Stimulated activated naive CD8-positive, alpha-beta T cell treated with anti-CD3 and anti-CD28 coated beads, Interleukin-15, Interleukin-2, amounts not matched to agents 100 ng/mL and 50 ng/mL, for 24 hours (primary cell): Measurements from ENCODE around the gene SCAP.

Experiments used
- H3K27ac Mint-ChIP-seq: one replicate; pipeline ENCODE4 v1.8.0; 2021; ENCODE audit warnings: mild to moderate bottlenecking, mixed read lengths
- H3K27me3 Mint-ChIP-seq: one replicate; pipeline ENCODE4 v1.8.0; 2021; ENCODE audit warnings: mixed read lengths
- H3K36me3 Mint-ChIP-seq: one replicate; pipeline ENCODE4 v1.8.0; 2021; ENCODE audit warnings: low read depth, mixed read lengths
- H3K4me1 Mint-ChIP-seq: one replicate; pipeline ENCODE4 v1.8.0; 2021; ENCODE audit warnings: low read depth, mixed read lengths
- H3K4me3 Mint-ChIP-seq: one replicate; pipeline ENCODE4 v1.8.0; 2021; ENCODE audit warnings: mild to moderate bottlenecking, mixed read lengths
- H3K9me3 Mint-ChIP-seq: one replicate; pipeline ENCODE4 v1.8.0; 2021; ENCODE audit warnings: mixed read lengths

Gene SCAP

DNA sequence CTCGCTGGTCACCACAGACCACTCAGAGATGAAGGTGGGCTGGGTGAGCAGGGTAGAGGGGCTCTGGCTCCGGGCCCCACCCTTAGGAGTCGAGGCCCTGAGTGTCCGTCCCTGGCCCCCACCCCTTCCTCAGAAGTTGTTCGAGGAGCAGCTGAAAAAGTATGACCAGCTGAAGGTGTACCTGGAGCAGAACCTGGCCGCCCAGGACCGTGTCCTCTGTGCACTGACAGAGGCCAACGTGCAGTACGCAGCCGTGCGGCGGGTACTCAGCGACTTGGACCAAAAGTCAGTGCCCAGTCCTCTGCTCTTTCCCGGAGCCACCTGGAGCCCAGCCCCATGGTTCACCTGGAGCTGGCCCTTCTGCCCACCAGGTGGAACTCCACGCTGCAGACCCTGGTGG, 66.5 kb downstream of the SCAP start:
- Mint-ChIP-seq H3K4me1 (no peaks in the 10 kb centered on the region), H3K9me3 (no peaks in the 10 kb centered on the region), H3K36me3 (peaks cover 19% of the 10 kb centered on the region), H3K27ac (no peak overlapping the region), H3K4me3 (no peak overlapping the region), H3K27me3 (no peaks in the 10 kb centered on the region)

DNA sequence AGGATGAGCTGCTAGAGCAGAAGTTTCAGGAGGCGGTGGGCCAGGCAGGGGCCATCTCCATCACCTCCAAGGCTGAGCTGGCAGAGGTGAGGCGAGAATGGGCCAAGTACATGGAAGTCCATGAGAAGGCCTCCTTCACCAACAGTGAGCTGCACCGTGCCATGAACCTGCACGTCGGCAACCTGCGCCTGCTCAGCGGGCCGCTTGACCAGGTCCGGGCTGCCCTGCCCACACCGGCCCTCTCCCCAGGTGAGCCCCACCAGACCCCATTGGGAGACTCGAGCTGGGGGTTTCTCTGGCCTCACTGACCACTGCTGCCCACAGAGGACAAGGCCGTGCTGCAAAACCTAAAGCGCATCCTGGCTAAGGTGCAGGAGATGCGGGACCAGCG, 66.9 kb downstream of the SCAP start:
- no peak overlapping the region for H3K4me3 Mint-ChIP-seq
- H3K27ac Mint-ChIP-seq = no peak overlapping the region
- H3K4me1 Mint-ChIP-seq = no peaks in the 10 kb centered on the region
- no peaks in the 10 kb centered on the region for H3K27me3 Mint-ChIP-seq
- H3K36me3 Mint-ChIP-seq = peaks cover 19% of the 10 kb centered on the region
- no peaks in the 10 kb centered on the region for H3K9me3 Mint-ChIP-seq

DNA sequence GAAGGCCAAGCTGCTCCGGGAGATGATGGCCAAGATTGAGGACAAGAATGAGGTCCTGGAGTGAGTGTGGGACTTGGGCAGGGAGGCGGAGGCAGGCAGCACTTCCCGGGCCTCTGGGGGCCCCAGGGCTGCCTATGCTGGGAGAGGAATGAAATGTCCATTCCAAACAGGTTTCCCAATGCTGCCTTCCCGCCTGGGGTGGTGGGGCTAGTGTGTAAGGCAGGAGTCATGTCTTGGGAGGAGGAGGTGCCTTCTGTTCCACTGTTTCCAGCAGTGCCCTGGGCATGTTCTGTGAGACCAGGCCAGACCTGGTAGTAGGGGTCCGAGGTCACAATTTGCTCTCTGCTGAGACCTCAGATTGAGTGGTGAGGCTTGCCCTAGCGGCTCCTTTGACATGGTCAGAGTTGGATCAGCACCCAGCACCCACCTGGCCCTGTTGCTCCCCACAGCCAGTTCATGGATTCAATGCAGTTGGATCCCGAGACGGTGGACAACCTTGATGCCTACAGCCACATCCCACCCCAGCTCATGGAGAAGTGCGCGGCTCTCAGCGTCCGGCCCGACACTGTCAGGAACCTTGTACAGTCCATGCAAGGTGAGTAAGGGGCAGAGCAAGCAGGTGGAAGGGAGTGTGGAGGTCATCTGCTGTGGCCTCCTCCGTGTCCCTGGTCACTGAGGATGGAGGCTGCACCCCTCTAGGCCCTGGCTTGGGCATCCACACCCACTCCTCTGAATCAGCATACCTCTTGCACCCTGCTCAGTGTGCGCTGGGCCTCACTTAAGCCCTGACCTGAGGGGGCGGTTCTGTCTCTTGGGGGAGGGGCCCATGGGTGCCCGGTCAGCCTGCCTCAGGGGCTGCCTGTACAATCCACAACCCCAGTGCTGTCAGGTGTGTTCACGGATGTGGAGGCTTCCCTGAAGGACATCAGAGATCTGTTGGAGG, 67.6 kb downstream of the SCAP start:
- no peaks in the 10 kb centered on the region for H3K9me3 Mint-ChIP-seq
- no peaks in the 10 kb centered on the region for H3K4me1 Mint-ChIP-seq
- no peak overlapping the region for H3K27ac Mint-ChIP-seq
- H3K27me3 Mint-ChIP-seq = no peaks in the 10 kb centered on the region
- H3K36me3 Mint-ChIP-seq = peaks cover 22% of the 10 kb centered on the region
- no peak overlapping the region for H3K4me3 Mint-ChIP-seq

DNA sequence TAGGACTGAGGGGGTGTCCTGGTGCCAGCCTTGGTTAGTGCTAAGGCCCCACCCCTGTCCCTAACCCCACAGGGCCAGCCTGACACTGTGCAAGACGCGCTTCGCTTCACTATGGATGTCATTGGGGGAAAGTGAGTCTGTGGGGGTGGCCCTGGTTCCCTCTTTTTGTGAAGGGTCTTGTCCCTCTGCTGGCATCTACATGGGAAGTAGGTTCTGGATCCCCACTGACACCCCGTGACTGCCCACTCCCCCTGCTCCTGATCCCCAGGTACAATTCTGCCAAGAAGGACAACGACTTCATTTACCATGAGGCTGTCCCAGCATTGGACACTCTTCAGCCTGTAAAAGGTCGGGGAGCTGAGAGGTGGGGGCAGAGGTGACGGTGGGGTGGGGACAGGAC, 68.5 kb downstream of the SCAP start:
- no peaks in the 10 kb centered on the region for H3K27me3 Mint-ChIP-seq
- no peak overlapping the region for H3K27ac Mint-ChIP-seq
- H3K9me3 Mint-ChIP-seq = no peaks in the 10 kb centered on the region
- H3K36me3 Mint-ChIP-seq = peaks cover 20% of the 10 kb centered on the region
- H3K4me3 Mint-ChIP-seq = no peak overlapping the region
- no peaks in the 10 kb centered on the region for H3K4me1 Mint-ChIP-seq

DNA sequence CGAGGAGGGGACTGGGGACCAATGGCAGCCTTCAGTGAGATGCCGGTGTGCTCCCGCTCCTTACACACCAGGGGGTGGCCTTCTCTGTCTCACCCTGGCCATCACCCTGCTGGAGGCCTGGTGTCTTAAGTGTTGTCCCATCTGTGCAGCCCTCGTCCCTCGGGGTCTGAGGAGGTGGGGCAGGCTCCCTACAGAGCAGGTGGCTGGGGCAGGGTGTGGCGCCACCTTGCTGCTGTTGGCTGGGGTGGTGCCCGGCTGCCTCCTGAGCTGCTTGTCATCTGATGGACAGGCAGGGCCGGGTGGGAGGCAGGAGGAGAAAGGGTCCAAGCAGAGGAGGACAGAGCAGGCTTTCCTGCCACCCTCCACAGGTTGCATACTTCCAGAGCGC, 69.0 kb downstream of the SCAP start:
- H3K4me1 Mint-ChIP-seq = no peaks in the 10 kb centered on the region
- no peak overlapping the region for H3K27ac Mint-ChIP-seq
- no peak overlapping the region for H3K4me3 Mint-ChIP-seq
- H3K9me3 Mint-ChIP-seq = no peaks in the 10 kb centered on the region
- no peaks in the 10 kb centered on the region for H3K27me3 Mint-ChIP-seq
- peaks cover 20% of the 10 kb centered on the region for H3K36me3 Mint-ChIP-seq

DNA sequence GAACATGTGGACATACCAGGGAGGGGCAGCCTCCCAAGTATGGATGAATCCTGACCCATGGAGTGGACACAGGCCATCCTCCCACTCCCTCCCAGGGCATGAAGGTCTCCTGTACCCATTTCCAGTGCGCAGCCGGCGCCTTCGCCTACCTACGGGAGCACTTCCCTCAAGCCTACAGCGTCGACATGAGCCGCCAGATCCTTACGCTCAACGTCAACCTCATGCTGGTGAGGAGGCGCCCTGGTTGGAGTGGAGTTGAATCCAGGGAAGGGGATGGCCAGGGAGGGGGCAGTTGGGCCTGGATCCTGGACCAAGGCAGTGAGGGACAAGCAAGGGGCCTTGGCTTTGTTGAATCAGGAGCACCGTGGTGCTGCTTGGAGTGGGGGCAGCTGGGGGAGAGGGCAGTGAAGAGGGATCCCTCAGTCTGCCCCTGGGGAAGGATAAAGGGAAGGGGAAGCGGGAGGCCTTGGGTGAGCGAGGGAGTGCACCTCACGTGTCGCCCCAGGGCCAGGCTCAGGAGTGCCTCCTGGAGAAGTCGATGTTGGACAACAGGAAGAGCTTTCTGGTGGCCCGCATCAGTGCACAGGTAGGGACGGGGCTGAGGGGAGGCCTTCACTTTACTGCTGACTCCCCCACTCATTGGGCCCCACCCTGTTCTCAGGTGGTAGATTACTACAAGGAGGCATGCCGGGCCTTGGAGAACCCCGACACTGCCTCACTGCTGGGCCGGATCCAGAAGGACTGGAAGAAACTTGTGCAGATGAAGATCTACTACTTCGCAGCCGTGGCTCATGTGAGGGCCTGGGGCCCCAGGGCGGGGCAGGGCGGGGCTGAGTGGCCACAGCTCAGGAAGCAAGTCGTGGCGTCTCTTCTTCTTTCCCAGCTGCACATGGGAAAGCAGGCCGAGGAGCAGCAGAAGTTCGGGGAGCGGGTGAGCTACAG, 69.7 kb downstream of the SCAP start:
- Mint-ChIP-seq H3K4me3 (no peak overlapping the region), H3K27me3 (no peaks in the 10 kb centered on the region)

DNA sequence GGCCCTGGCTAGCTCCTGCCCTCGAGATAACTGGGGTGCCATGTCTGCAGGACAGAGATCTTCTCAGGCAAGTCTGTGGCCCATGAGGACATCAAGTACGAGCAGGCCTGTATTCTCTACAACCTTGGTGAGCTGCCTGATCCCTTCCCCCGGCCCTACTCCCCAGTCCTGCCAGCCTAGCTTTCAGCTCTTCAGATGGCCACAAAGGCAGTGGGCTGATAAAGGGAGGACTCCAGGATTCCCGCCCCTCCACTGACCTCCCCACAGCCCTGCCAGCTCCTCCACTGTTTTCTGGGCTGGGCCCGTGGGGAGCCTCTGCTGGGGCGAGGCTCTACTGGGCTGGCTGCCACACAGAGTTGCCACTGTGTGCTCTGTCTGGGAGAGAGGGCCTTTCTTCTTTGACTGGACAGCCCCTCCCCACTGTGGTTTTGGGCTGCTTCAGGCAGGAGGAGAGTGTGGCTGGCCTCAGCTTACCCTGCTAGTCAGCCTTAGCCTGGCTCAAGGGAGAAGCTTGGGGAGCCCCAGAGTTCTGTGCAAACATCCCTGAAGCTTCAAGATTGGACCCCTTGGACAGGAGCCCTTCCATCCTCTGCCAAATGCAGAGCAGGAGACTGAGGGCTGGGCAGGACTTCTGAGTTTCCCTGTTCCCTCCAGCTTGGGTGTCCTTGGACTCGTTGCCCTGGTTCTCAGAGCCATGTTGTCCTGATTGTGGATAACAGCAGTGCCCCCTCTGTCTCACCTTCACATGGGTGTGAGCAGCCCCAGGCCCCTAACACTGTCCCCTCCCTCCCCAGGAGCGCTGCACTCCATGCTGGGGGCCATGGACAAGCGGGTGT, 70.6 kb downstream of the SCAP start:
- no peaks in the 10 kb centered on the region for H3K9me3 Mint-ChIP-seq
- no peak overlapping the region for H3K27ac Mint-ChIP-seq
- H3K27me3 Mint-ChIP-seq = no peaks in the 10 kb centered on the region
- H3K4me1 Mint-ChIP-seq = no peaks in the 10 kb centered on the region
- no peak overlapping the region for H3K4me3 Mint-ChIP-seq
- peaks cover 16% of the 10 kb centered on the region for H3K36me3 Mint-ChIP-seq

More for the DNA sequence above, 69.7 kb downstream of the SCAP start:
- no peaks in the 10 kb centered on the region for H3K4me1 Mint-ChIP-seq
- H3K36me3 Mint-ChIP-seq = peaks cover 16% of the 10 kb centered on the region
- no peak overlapping the region for H3K27ac Mint-ChIP-seq
- H3K9me3 Mint-ChIP-seq = no peaks in the 10 kb centered on the region

DNA sequence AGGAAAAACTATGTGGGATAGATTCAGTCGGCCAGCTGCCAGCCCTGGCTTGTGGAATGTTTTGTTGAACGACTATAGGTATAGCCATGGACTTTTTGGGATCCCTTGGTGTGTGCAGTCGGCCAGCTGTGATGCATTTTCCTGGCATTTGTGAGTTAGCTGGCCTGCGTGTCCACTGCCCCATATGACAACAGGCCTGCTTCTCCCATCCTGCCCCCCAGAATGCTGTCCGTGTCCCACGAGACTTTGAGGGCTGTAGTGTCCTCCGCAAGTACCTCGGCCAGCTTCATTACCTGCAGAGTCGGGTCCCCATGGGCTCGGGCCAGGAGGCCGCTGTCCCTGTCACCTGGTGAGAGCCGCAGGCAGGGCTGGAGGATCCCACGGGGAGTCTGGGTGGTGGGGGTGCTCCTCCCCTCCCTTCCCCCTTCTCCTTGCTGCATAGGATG, 71.3 kb downstream of the SCAP start:
- peaks cover 16% of the 10 kb centered on the region for H3K36me3 Mint-ChIP-seq

DNA sequence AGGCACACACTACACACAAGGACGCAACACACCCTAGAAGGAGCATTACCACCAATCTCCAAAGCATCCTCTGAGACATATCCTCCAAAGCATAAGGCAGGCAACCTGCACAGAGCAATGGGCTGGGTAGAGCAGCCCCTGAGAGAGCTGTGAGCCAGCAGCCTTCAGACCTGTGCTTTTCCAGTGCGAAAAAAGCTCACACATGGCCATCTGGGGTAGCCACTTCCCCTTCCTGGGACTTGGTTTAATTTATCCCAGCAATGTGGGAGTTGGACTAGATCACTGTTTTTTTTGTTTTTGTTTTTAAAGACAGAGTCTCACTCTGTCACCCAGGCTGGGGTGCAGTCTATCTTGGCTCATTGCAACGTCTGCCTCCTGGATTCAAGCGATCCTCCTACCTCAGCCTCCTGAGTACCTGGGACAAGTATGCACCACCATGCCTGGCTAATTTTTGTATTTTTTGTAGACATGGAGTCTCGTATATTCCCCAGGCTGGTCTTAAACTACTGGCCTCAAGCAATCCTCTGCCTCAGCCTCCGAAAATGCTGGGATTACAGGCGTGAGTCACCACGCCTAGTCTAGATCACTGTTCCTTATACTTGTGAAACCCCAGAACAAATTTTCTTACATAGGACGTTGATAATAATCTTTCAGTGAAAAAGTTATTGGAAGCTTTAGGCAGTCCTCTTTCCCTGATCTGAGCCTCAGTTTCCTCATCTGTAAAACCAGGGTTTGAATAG, 76.0 kb downstream of the SCAP start:
- Mint-ChIP-seq H3K36me3 (peaks cover 11% of the 10 kb centered on the region), H3K27me3 (no peaks in the 10 kb centered on the region), H3K4me3 (no peak overlapping the region), H3K4me1 (peaks cover 5% of the 10 kb centered on the region), H3K27ac (peak overlapping the region; percentile 10), H3K9me3 (no peaks in the 10 kb centered on the region)

More for the DNA sequence above, 71.3 kb downstream of the SCAP start:
- H3K9me3 Mint-ChIP-seq = no peaks in the 10 kb centered on the region
- no peaks in the 10 kb centered on the region for H3K4me1 Mint-ChIP-seq
- H3K27ac Mint-ChIP-seq = no peak overlapping the region
- no peaks in the 10 kb centered on the region for H3K27me3 Mint-ChIP-seq
- H3K4me3 Mint-ChIP-seq = no peak overlapping the region

DNA sequence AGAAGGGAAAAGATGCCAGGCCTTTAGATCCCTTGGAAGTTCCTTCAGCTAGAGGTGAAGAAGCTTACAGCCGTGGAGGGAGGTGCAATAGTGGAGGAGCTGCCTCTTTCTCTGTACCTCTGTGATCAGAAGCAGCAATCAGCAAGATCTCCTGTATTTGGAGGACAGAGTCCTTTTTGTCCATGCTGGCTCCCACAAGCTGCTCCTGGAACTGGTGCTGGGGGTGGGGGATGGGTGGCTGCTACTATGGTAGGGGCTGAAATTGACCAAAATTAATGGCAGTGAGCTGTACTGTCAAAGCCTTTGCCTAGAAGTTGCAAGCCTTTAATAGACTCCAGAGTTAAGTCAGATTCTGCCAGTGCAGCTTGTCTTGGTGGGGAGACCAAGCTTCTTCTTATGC, 76.7 kb downstream of the SCAP start:
- Mint-ChIP-seq H3K27me3 (no peaks in the 10 kb centered on the region), H3K9me3 (no peaks in the 10 kb centered on the region), H3K27ac (peak overlapping the region; percentile 10), H3K4me3 (no peak overlapping the region), H3K36me3 (peaks cover 13% of the 10 kb centered on the region), H3K4me1 (peaks cover 7% of the 10 kb centered on the region)

DNA sequence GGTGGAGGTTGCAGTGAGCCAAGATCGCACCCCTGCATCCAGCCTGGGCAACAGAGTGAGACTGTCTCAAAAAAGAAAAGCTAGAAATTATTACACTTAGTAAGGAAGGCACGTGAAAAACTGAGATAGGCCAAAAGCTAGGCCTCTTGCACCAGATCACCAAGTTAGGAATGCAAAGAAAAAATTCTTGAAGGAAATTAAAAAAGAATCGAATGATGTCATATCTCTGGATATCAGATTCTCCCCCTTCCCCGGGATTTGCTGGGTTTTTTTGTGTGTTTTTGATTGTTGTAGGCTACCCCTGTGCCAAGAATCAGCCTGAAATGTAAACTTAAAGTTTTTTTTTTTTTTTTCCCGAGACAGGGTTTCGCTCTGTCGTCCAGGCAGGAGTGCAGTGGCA, 77.5 kb downstream of the SCAP start:
- Mint-ChIP-seq H3K9me3 (no peaks in the 10 kb centered on the region), H3K4me3 (no peak overlapping the region), H3K36me3 (peaks cover 14% of the 10 kb centered on the region), H3K4me1 (peaks cover 8% of the 10 kb centered on the region), H3K27ac (no peak overlapping the region), H3K27me3 (no peaks in the 10 kb centered on the region)

DNA sequence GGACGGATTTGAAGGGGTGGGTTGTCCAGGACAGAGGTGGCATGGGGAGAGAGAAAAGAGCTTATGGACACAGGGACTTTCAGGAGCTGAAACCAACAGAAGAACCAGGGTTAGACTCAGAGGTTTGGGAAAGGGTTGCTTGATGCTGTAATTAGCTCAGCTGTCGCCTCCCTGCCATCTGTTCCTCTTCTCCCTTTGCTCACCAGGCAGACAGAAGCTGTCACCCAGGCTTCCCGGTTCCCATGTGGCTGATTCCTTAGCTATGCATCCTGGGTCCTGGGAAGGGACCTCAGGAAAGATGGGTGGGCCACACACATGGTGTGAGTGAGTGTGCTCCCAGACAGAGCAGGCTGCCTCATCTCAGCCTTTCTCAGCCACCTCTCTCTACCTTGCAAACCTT, 80.9 kb downstream of the SCAP start:
- peaks cover 18% of the 10 kb centered on the region for H3K4me1 Mint-ChIP-seq
- peaks cover 17% of the 10 kb centered on the region for H3K36me3 Mint-ChIP-seq
- no peak overlapping the region for H3K4me3 Mint-ChIP-seq
- H3K27ac Mint-ChIP-seq = no peak overlapping the region
- no peaks in the 10 kb centered on the region for H3K27me3 Mint-ChIP-seq
- no peaks in the 10 kb centered on the region for H3K9me3 Mint-ChIP-seq

DNA sequence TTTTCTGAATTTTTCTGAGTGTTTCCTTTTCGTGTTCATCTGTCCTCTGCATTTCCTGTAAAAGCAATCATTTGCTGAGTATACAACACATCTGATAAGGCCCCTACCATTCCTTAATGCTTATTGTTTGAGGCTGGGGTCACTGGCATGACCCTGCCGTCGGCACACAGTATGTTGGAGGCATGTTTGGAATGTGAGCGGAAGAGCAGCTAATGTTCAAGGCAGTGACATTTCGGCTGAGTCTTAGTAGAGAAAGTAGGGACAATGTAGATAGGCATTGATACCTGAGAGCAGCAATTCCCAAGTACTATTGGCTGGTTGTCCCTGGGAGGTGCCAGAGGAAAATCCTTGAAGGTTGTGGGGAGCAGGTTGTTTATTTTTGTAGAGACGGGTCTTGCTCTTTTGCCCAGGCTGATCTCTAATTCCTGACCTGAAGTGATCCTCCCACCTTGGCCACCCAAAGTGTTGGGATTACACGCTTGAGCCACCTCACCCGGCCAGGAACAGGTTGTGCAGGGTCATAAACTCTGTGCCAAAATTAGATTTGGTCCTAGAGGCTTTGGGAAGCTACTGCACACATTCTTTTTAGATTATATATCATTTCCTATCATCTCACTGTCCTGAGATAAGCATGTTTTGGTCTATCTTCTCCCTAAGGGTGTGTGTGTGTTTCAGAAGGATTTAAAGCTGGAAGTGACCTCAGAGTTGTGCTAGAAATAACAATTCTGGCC, 81.4 kb downstream of the SCAP start:
- Mint-ChIP-seq H3K36me3 (peaks cover 17% of the 10 kb centered on the region), H3K4me3 (no peak overlapping the region), H3K9me3 (no peaks in the 10 kb centered on the region), H3K27me3 (no peaks in the 10 kb centered on the region), H3K4me1 (peaks cover 18% of the 10 kb centered on the region), H3K27ac (peak overlapping the region; percentile 60)
